ENCODE data around the gene TSSK6.

TSSK6 gene

GRCh38 chr19:19505669-19506326 lies 9.6 kb downstream of the TSSK6 start:
- no peak for DNase-seq (ENCODE audit: low spot score)

- DNase-seq (ENCODE audit: low spot score): no peak
Observed at GRCh38 chr19:19504754-19505668, 10.3 kb downstream of the TSSK6 start.

GRCh38 chr19:19502808-19503602 lies 12.3 kb downstream of the TSSK6 start:
- no peak for DNase-seq (ENCODE audit: low spot score)

GRCh38 chr19:19502281-19502680 lies 13.1 kb downstream of the TSSK6 start:
- no peak for DNase-seq (ENCODE audit: low spot score)

- DNase-seq (ENCODE audit: low spot score): no peak
Observed at GRCh38 chr19:19501798-19502197, 13.6 kb downstream of the TSSK6 start.

- DNase-seq (ENCODE audit: low spot score): no peak
Observed at GRCh38 chr19:19500975-19501644, 14.2 kb downstream of the TSSK6 start.

GRCh38 chr19:19499272-19499995 lies 15.9 kb downstream of the TSSK6 start:
- DNase-seq (ENCODE audit: low spot score): no peak

GRCh38 chr19:19498255-19498991 lies 16.9 kb downstream of the TSSK6 start:
- DNase-seq (ENCODE audit: low spot score): no peak

GRCh38 chr19:19495614-19496603 lies 19.4 kb downstream of the TSSK6 start:
- no peak for DNase-seq (ENCODE audit: low spot score)

GRCh38 chr19:19493841-19494546 lies 21.4 kb downstream of the TSSK6 start:
- no peak for DNase-seq (ENCODE audit: low spot score)

- no peak for DNase-seq (ENCODE audit: low spot score)
Observed at GRCh38 chr19:19492026-19492610, 23.2 kb downstream of the TSSK6 start.

- DNase-seq (ENCODE audit: low spot score): no peak
Observed at GRCh38 chr19:19491321-19492025, 23.9 kb downstream of the TSSK6 start.

GRCh38 chr19:19490214-19490968 lies 25.0 kb downstream of the TSSK6 start:
- peak; percentile 79 for DNase-seq (ENCODE audit: low spot score)

- DNase-seq (ENCODE audit: low spot score): no peak
Observed at GRCh38 chr19:19489804-19490204, 25.5 kb downstream of the TSSK6 start.

GRCh38 chr19:19488875-19489690 lies 26.3 kb downstream of the TSSK6 start:
- DNase-seq (ENCODE audit: low spot score): peak; percentile 83

Measured in iPS-NIHi11 (cell line).